ENCODE results near the gene LRRC45.

GRCh38 chr17:82008258-82008940, 14.7 kb upstream of the LRRC45 start:
- TF ChIP-seq CTCF (IDR thresholded peaks at IDR 0.05): no peak
- TF ChIP-seq POLR2AphosphoS5 (IDR thresholded peaks at IDR 0.05): no peak
- no peak for TF ChIP-seq POLR2A (IDR thresholded peaks at IDR 0.05)
- TF ChIP-seq EP300 (IDR thresholded peaks at IDR 0.05): no peak

Measured in stomach (tissue), 4 donors.